PFSK-1 (cell line): ENCODE data around the gene PRKAG2.

Experiments used
- FOXP2 ChIP-seq: optimal IDR thresholded peaks from 2 replicates; pipeline ENCODE3; 2011; ENCODE audit warnings: borderline replicate concordance, control low read depth, inconsistent platforms; ENCODE audit not compliant: insufficient read depth; ENCODE audit errors: extremely low read length, extremely low read depth
- POLR2AphosphoS5 ChIP-seq: IDR thresholded peaks from 2 replicates; pipeline ENCODE4 v1.6.1; 2012; ENCODE audit warnings: low read depth, mild to moderate bottlenecking, control low read depth, low read length, moderate library complexity
- REST ChIP-seq, 2 experiments: IDR thresholded peaks; 2 replicates each; pipeline versions ENCODE4 v1.6.1 to v1.8.0; 2011 to 2012; ENCODE audit warnings: low read depth in 2 of 2, low read length in 2 of 2, control low read depth in 1 of 2, inconsistent platforms in 1 of 2, mild to moderate bottlenecking in 1 of 2, moderate library complexity in 1 of 2; ENCODE audit not compliant: insufficient read depth in 1 of 2
- SIN3A ChIP-seq: IDR thresholded peaks from 2 replicates; pipeline ENCODE4 v1.6.1; 2012; ENCODE audit warnings: mild to moderate bottlenecking, low read length, moderate library complexity, borderline replicate concordance; ENCODE audit not compliant: insufficient read depth
- TAF1 ChIP-seq: IDR thresholded peaks from 2 replicates; pipeline ENCODE4 v1.6.1; 2012; ENCODE audit warnings: low read length, control low read depth, borderline replicate concordance; ENCODE audit not compliant: insufficient read depth

Gene PRKAG2

DNA sequence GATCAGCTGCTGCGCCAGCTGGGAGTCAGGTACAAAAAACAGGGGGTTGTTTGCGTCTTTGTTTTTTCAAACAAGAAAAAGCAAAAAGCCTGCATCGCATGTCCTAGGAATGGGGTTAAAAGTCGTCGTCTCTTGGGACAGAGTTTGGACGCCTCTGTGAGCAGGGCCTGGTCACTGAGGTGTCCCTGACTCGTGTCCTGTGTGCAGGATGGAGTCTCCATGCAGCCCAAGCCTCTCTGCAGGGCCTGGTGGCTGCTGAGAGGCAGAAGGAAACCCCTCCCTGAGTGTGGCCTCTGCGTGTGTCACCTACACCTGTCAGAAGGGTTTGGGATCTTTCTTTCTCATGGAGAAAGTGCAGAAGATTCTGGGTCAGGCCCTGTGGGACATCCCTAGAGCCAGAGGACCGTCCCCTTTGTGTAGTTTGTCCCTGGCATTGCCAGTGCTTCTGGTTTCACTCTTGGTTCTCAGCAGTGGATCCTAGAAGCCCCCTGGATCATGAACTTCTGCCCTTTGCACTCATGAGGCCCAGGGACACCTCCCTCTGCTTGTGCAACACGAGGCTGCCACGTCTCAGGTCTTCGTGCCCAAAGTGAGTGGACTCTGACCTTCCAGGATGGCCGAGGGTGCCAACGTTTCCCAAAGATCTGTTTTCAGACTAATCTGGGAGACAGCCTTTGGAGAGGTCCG is 75.0 kb downstream of the PRKAG2 start:
- TF ChIP-seq TAF1 (no peak), REST (IDR thresholded peaks at IDR 0.05; ENCODE audit: insufficient read depth in 1 of 2, low read depth in 2 of 2, low read length in 2 of 2) (no peak), POLR2AphosphoS5 (no peak), FOXP2 (no peak), SIN3A (no peak)

DNA sequence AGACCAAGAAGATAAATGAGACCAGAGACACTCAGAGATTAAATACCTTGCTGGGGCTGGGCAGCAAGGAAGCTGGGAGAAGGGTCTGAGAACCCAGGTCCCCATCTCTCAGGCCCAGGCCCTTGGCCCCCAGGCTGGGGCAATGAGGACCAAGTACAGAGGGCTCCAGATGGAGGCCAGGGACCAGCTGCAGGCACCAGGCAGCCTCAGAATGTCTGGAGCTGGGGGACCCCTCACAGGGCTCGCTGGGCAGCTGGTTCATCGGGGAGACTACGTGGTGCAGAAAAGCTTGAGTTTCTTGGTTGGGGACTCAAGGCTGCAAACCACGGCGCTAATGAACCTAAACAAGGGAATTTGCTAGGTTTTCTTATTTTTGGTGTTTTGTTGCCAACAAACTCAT is 75.6 kb downstream of the PRKAG2 start:
- TF ChIP-seq TAF1 (no peak), REST (IDR thresholded peaks at IDR 0.05; ENCODE audit: insufficient read depth in 1 of 2, low read depth in 2 of 2, low read length in 2 of 2) (no peak), FOXP2 (no peak), SIN3A (no peak), POLR2AphosphoS5 (no peak)

DNA sequence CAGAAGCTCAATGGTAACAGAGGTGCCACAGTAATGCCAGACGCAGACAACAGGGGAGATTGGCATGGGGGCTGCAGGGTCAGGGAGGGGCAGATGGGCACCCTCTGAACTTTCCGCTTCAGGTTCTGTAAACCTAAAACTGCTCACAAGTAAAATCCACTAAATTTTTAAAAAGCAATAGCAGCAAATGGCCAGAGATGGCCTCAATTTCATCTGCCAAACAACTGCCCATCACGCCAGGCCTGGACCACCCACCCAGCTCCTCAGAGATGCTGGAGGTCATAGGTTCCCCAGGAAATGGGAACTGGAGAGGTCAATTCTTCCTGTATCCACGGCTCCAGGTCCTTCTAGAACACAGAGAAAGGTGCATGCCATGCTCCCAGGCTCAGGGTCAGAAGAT is 76.1 kb downstream of the PRKAG2 start:
- TF ChIP-seq FOXP2: no peak
- no peak for TF ChIP-seq POLR2AphosphoS5
- no peak for TF ChIP-seq TAF1
- TF ChIP-seq SIN3A: no peak
- no peak for TF ChIP-seq REST (IDR thresholded peaks at IDR 0.05; ENCODE audit: insufficient read depth in 1 of 2, low read depth in 2 of 2, low read length in 2 of 2)

DNA sequence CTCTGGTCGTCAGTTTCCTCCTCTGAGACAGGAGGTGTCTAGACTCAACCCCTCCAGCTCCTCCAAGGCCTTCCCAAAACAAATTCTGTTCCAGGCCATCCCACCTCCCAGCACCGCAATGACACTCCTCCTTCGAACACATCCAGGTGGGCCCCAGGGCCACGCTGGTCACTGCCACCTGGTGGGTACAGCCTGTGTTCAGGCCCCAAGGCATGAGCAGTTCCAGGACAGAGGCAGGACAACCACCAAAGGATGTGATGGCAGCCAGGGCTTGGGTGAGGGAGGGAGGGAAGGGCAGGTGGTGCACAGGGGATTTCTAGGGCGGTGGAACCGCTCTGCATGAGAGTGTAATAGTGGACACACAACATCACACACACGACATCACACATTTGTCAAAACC is 76.5 kb downstream of the PRKAG2 start:
- TF ChIP-seq POLR2AphosphoS5 (no peak), REST (IDR thresholded peaks at IDR 0.05; ENCODE audit: insufficient read depth in 1 of 2, low read depth in 2 of 2, low read length in 2 of 2) (no peak), FOXP2 (no peak), TAF1 (no peak), SIN3A (no peak)

GRCh38 chr7:151799506-151799905 is 77.4 kb downstream of the PRKAG2 start:
- no peak for TF ChIP-seq POLR2AphosphoS5
- no peak for TF ChIP-seq REST (IDR thresholded peaks at IDR 0.05; ENCODE audit: insufficient read depth in 1 of 2, low read depth in 2 of 2, low read length in 2 of 2)
- TF ChIP-seq SIN3A: no peak
- no peak for TF ChIP-seq FOXP2
- TF ChIP-seq TAF1: no peak
